ENCODE measurements around the gene HAUS5.

Gene HAUS5

GRCh38 chr19:35665157-35665556 is 52.6 kb downstream of the HAUS5 start:
- no peaks in the 10 kb centered on the region for H4K20me1 ChIP-seq (ENCODE audit: insufficient read depth, low read length)
- peaks cover 11% of the 10 kb centered on the region for H3K27me3 ChIP-seq (ENCODE audit: low read depth, low read length)
- H3K36me3 ChIP-seq (replicated peaks; ENCODE audit: low read depth, low read length), result peaks cover 32% of the 10 kb centered on the region
- H3K9ac ChIP-seq (ENCODE audit: low read length), result no peak overlapping the region
- no peak overlapping the region for H3K4me3 ChIP-seq (ENCODE audit: low read length)
- H3K4me1 ChIP-seq (ENCODE audit: low read length), result no peaks in the 10 kb centered on the region
- no peak overlapping the region for H3K27ac ChIP-seq (ENCODE audit: low read length)
- H2AFZ ChIP-seq (ENCODE audit: low read depth, low read length), result no peak overlapping the region
- TF ChIP-seq CTCF (IDR thresholded peaks at IDR 0.05; ENCODE audit: low read depth, low read length) (no peak), EZH2phosphoT487 (IDR thresholded peaks at IDR 0.05; ENCODE audit: low read depth) (no peak)
- no peaks in the 10 kb centered on the region for H3K9me3 ChIP-seq (ENCODE audit: insufficient read depth, low read length)
- no peaks in the 10 kb centered on the region for H3K79me2 ChIP-seq (ENCODE audit: low read length)
- no peak overlapping the region for H3K4me2 ChIP-seq (ENCODE audit: low read length)

GRCh38 chr19:35665604-35666003 is 53.1 kb downstream of the HAUS5 start:
- H3K4me3 ChIP-seq (ENCODE audit: low read length), result no peak overlapping the region
- H3K9ac ChIP-seq (ENCODE audit: low read length), result no peak overlapping the region
- H4K20me1 ChIP-seq (ENCODE audit: insufficient read depth, low read length), result no peaks in the 10 kb centered on the region
- TF ChIP-seq CTCF (IDR thresholded peaks at IDR 0.05; ENCODE audit: low read depth, low read length) (no peak), EZH2phosphoT487 (IDR thresholded peaks at IDR 0.05; ENCODE audit: low read depth) (no peak)
- H3K4me1 ChIP-seq (ENCODE audit: low read length), result no peaks in the 10 kb centered on the region
- H3K4me2 ChIP-seq (ENCODE audit: low read length), result no peak overlapping the region
- no peak overlapping the region for H3K27ac ChIP-seq (ENCODE audit: low read length)
- H3K79me2 ChIP-seq (ENCODE audit: low read length), result no peaks in the 10 kb centered on the region
- peaks cover 32% of the 10 kb centered on the region for H3K36me3 ChIP-seq (replicated peaks; ENCODE audit: low read depth, low read length)
- H3K27me3 ChIP-seq (ENCODE audit: low read depth, low read length), result peaks cover 11% of the 10 kb centered on the region
- H3K9me3 ChIP-seq (ENCODE audit: insufficient read depth, low read length), result no peaks in the 10 kb centered on the region
- H2AFZ ChIP-seq (ENCODE audit: low read depth, low read length), result no peak overlapping the region

- H3K4me1 ChIP-seq (ENCODE audit: low read length), result no peaks in the 10 kb centered on the region
- no peaks in the 10 kb centered on the region for H3K9me3 ChIP-seq (ENCODE audit: insufficient read depth, low read length)
- H3K4me2 ChIP-seq (ENCODE audit: low read length), result no peak within 1 kb of the TSS
- H3K79me2 ChIP-seq (ENCODE audit: low read length), result no peaks in the 10 kb centered on the region
- no peak within 1 kb of the TSS for H3K9ac ChIP-seq (ENCODE audit: low read length)
- no peaks in the 10 kb centered on the region for H4K20me1 ChIP-seq (ENCODE audit: insufficient read depth, low read length)
- H3K4me3 ChIP-seq (ENCODE audit: low read length), result no peak within 1 kb of the TSS
- peaks cover 11% of the 10 kb centered on the region for H3K27me3 ChIP-seq (ENCODE audit: low read depth, low read length)
- H2AFZ ChIP-seq (ENCODE audit: low read depth, low read length), result no peak within 1 kb of the TSS
- no peak within 1 kb of the TSS for H3K27ac ChIP-seq (ENCODE audit: low read length)
- peaks cover 26% of the 10 kb centered on the region for H3K36me3 ChIP-seq (replicated peaks; ENCODE audit: low read depth, low read length)
- no peak for TF ChIP-seq EZH2phosphoT487 (IDR thresholded peaks at IDR 0.05; ENCODE audit: low read depth)
- TF ChIP-seq CTCF (IDR thresholded peaks at IDR 0.05; ENCODE audit: low read depth, low read length), result no peak
These were observed 53.8 kb downstream of the HAUS5 start, which contains the start of gene UPK1A for GRCh38 chr19:35666251-35666913. UPK1A (plus strand) TSS chr19:35666517; CDS start chr19:35666813, 296 bp downstream.

- Histone ChIP-seq H3K9me3 (ENCODE audit: insufficient read depth, low read length) (no peaks in the 10 kb centered on the region), H3K4me3 (ENCODE audit: low read length) (no peak overlapping the region), H3K9ac (ENCODE audit: low read length) (no peak overlapping the region), H2AFZ (ENCODE audit: low read depth, low read length) (no peak overlapping the region), H3K4me2 (ENCODE audit: low read length) (no peak overlapping the region), H3K27ac (ENCODE audit: low read length) (no peak overlapping the region), H3K4me1 (ENCODE audit: low read length) (no peaks in the 10 kb centered on the region), H3K36me3 (replicated peaks; ENCODE audit: low read depth, low read length) (peaks cover 8% of the 10 kb centered on the region), H3K79me2 (ENCODE audit: low read length) (no peaks in the 10 kb centered on the region), H3K27me3 (ENCODE audit: low read depth, low read length) (peaks cover 18% of the 10 kb centered on the region), H4K20me1 (ENCODE audit: insufficient read depth, low read length) (no peaks in the 10 kb centered on the region)
- TF ChIP-seq EZH2phosphoT487 (IDR thresholded peaks at IDR 0.05; ENCODE audit: low read depth), result no peak
- no peak for TF ChIP-seq CTCF (IDR thresholded peaks at IDR 0.05; ENCODE audit: low read depth, low read length)
These were observed 57.0 kb downstream of the HAUS5 start for GRCh38 chr19:35669566-35669965.

All from OCI-LY3 (cell line).